ENCODE results near the gene GREB1L. TPM values are rescaled to one million over a fixed set of nuclear protein-coding genes. Genes with fewer than 3 reads are reported as not detected.

GREB1L gene
- total and polyA plus RNA-seq, 10 of the 15 experiments (the other 5 are each of a cell fraction or from before 2014, with no cell fraction given), result under 0.01 to 0.11 (median 0.03) TPM; not detected in 1

- no peak for TF ChIP-seq STAT3 (IDR thresholded peaks at IDR 0.05; ENCODE audit: low read depth, low read length)
- no peak for TF ChIP-seq KLF5 (IDR thresholded peaks at IDR 0.05; ENCODE audit: partially characterized antibody)
- TF ChIP-seq CHD2 (IDR thresholded peaks at IDR 0.05; ENCODE audit: borderline replicate concordance, low read depth, low read length), result no peak
- TF ChIP-seq, protein P1, sequence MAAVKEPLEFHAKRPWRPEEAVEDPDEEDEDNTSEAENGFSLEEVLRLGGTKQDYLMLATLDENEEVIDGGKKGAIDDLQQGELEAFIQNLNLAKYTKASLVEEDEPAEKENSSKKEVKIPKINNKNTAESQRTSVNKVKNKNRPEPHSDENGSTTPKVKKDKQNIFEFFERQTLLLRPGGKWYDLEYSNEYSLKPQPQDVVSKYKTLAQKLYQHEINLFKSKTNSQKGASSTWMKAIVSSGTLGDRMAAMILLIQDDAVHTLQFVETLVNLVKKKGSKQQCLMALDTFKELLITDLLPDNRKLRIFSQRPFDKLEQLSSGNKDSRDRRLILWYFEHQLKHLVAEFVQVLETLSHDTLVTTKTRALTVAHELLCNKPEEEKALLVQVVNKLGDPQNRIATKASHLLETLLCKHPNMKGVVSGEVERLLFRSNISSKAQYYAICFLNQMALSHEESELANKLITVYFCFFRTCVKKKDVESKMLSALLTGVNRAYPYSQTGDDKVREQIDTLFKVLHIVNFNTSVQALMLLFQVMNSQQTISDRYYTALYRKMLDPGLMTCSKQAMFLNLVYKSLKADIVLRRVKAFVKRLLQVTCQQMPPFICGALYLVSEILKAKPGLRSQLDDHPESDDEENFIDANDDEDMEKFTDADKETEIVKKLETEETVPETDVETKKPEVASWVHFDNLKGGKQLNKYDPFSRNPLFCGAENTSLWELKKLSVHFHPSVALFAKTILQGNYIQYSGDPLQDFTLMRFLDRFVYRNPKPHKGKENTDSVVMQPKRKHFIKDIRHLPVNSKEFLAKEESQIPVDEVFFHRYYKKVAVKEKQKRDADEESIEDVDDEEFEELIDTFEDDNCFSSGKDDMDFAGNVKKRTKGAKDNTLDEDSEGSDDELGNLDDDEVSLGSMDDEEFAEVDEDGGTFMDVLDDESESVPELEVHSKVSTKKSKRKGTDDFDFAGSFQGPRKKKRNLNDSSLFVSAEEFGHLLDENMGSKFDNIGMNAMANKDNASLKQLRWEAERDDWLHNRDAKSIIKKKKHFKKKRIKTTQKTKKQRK (IDR thresholded peaks at IDR 0.05; ENCODE audit: low read depth, low read length), result no peak
Observed at GRCh38 chr18:21359746-21360145, 117.7 kb downstream of the GREB1L start (continued).

DNA sequence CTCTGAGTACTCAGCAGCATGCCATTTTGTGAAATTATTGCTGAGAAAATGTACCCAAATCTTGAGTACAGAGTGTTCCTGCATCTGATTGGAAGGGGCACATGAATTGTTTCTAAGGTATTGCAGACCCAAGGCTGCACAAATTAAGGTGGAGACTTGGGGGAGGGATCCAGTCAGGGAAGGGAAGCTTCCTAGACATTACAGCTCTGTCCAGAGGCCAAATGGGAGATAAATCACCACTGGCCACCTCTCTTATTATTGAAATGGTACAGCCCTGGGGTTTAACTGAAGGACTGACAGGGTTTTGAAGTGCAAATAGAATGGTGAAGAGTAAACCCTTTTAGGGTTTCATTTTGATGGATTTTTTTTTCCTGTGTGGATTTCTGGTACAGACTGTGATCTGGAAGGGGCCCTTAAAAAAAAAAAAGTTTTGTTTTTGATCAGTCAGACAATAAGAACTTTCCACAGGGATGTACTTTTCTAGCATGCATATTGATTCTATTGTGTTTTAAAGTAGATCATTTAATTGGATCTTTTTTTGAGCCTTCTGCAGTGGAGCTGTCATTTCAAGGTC, 119.4 kb downstream of the GREB1L start:
- RAD21 ChIA-PET (ENCODE audit: unreplicated experiment), result no interaction called here
- CTCF ChIA-PET, result no interaction called here

More for the DNA sequence above, 119.4 kb downstream of the GREB1L start:
- Histone ChIP-seq H2AFZ (ENCODE audit: control insufficient read depth, low read depth, low read length) (no peak overlapping the region), H3K4me2 (ENCODE audit: control insufficient read depth, insufficient read depth) (no peak overlapping the region), H3K9ac (ENCODE audit: control insufficient read depth, insufficient read depth, low read length) (no peak overlapping the region), H3K36me3 (ENCODE audit: control insufficient read depth in 2 of 2, insufficient read depth in 2 of 2, low read length in 1 of 2) (no peaks in the 10 kb centered on the region), H3K4me1 (ENCODE audit: control insufficient read depth, insufficient read depth, low read length) (no peaks in the 10 kb centered on the region), H3K9me3 (replicated peaks; ENCODE audit: control insufficient read depth, insufficient read depth, low read length) (no peaks in the 10 kb centered on the region), H4K20me1 (ENCODE audit: control insufficient read depth, insufficient read depth) (no peaks in the 10 kb centered on the region), H3K79me2 (ENCODE audit: control insufficient read depth, insufficient read depth, low read length) (no peaks in the 10 kb centered on the region), H3K27me3 (replicated peaks in 1 of 2; ENCODE audit: control insufficient read depth in 2 of 2, insufficient read depth in 2 of 2, low read length in 1 of 2) (no peaks in the 10 kb centered on the region), H3K4me3 (no peak overlapping the region), H3K27ac (ENCODE audit: control insufficient read depth, insufficient read depth) (no peak overlapping the region)
- ChIA-PET POLR2A (no interaction called here), SMC1A (ENCODE audit: uncharacterized antibody, unreplicated experiment) (no interaction called here)
- no peak for FAIRE-seq
- ATAC-seq, result no peak
- TF ChIP-seq NR2F1 (conservative IDR thresholded peaks at IDR 0.05), result no peak
- TF ChIP-seq SKIL (IDR thresholded peaks at IDR 0.05; ENCODE audit: low read depth, poor library complexity, severe bottlenecking), result no peak
- TF ChIP-seq RELA (IDR thresholded peaks at IDR 0.05; ENCODE audit: borderline replicate concordance, partially characterized antibody), result no peak
- TF ChIP-seq E2F4 (IDR thresholded peaks at IDR 0.05; ENCODE audit: low read depth, low read length), result no peak
- TF ChIP-seq PML (IDR thresholded peaks at IDR 0.05; ENCODE audit: low read length), result no peak
- no peak for TF ChIP-seq LARP7 (IDR thresholded peaks at IDR 0.05)
- in situ Hi-C loops (cut with MboI) (no loop called here), intact Hi-C loops (cut with micrococcal nuclease; ENCODE audit: unreplicated experiment) (no loop called here)
- no peak for DNase-seq (ENCODE audit: low read depth, low spot score)
- no TSS peak for BruUV-seq (replicated peaks)

Measured in GM12878 (cell line).